ENCODE measurements around the gene NLRP3.

DNA sequence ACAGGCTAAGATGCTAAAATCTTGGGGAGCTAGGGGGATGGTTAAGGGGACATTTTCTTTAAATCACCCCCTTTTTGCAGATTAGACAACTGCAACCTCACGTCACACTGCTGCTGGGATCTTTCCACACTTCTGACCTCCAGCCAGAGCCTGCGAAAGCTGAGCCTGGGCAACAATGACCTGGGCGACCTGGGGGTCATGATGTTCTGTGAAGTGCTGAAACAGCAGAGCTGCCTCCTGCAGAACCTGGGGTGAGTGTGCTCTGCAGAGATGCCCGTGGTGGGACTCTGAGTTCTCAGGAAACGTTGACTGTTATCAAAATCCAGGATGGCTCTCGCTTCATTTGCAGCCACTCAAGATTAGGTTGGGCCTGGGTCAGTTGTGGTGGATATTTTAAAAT is 28.6 kb downstream of the NLRP3 start:
- TF ChIP-seq, protein P1, sequence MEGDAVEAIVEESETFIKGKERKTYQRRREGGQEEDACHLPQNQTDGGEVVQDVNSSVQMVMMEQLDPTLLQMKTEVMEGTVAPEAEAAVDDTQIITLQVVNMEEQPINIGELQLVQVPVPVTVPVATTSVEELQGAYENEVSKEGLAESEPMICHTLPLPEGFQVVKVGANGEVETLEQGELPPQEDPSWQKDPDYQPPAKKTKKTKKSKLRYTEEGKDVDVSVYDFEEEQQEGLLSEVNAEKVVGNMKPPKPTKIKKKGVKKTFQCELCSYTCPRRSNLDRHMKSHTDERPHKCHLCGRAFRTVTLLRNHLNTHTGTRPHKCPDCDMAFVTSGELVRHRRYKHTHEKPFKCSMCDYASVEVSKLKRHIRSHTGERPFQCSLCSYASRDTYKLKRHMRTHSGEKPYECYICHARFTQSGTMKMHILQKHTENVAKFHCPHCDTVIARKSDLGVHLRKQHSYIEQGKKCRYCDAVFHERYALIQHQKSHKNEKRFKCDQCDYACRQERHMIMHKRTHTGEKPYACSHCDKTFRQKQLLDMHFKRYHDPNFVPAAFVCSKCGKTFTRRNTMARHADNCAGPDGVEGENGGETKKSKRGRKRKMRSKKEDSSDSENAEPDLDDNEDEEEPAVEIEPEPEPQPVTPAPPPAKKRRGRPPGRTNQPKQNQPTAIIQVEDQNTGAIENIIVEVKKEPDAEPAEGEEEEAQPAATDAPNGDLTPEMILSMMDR (IDR thresholded peaks at IDR 0.05 in 4 of 5, conservative IDR thresholded peaks at IDR 0.05 in 1 of 5), result no peak
- no peak for TF ChIP-seq POLR2A (IDR thresholded peaks at IDR 0.05)
